GM10847 (cell line): ENCODE measurements around the gene HS3ST3A1.

Experiments used
- POLR2A ChIP-seq: IDR thresholded peaks from 2 replicates; pipeline ENCODE4 v1.6.1; 2011; ENCODE audit not compliant: insufficient read length; ENCODE audit errors: extremely low read depth

HS3ST3A1 gene

GRCh38 chr17:13508896-13509295 lies 92.8 kb downstream of the HS3ST3A1 start:
- no peak for TF ChIP-seq POLR2A

DNA sequence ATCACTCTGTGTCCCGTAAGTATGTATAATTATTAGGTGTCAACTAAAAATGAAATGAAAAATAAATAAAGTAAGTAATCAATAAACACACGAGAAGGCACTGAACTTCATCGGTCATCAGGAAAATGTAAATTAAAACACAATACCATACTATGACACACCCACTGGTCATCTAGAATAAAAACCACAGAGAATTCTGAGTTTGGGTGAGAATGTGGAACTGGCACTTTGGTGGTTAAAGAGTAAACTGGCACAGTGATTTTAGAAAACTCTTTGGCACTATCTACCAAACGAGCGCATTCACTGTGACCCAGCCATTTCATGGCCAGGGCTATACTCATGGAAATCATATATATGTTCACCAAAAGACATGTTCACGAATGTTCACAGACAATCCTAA lies 98.2 kb downstream of the HS3ST3A1 start:
- TF ChIP-seq POLR2A, result no peak

DNA sequence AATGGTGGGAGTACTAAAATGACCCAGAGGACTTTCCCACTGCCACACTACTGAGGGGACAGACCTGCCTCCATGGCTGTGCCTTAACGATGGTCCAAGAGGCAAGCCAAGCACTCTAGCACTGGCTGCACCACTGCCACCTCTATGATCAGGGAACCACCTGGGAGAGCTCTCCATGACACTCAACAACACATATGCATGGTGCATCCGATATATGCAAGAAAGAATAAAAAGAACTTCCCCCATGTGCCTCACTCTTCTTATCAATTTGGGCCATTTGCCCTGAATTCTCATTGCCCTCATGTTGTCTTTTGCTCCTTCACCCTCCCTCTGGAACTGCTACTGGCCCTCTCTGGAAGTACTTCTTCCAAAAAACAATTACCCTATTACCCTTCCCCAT lies 99.5 kb downstream of the HS3ST3A1 start:
- no peak for TF ChIP-seq POLR2A

- TF ChIP-seq POLR2A, result no peak
Measured at GRCh38 chr17:13500947-13501346, 100.8 kb downstream of the HS3ST3A1 start.

- TF ChIP-seq POLR2A, result no peak
Measured at GRCh38 chr17:13498184-13498583, 103.5 kb downstream of the HS3ST3A1 start.

DNA sequence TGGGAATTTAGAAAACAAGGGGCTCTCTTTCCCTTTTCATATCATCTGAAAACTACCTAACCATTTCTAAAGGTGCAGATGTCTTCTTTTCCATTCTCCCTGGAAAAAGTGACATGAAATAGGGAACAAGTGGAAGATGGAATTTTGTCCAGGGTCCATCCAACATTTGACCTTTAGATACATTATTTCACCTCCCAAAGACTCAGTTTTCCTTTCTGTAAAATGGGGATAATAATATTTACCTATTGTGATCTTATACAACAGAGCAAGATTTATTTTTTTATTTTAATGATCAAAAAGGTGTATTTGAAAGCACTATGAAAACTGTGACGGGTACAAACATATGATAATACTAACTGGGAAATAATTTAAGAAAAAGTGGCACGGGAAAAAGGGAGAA lies 106.3 kb downstream of the HS3ST3A1 start:
- no peak for TF ChIP-seq POLR2A

- TF ChIP-seq POLR2A, result no peak
Measured at GRCh38 chr17:13492737-13493122, 109.0 kb downstream of the HS3ST3A1 start.

DNA sequence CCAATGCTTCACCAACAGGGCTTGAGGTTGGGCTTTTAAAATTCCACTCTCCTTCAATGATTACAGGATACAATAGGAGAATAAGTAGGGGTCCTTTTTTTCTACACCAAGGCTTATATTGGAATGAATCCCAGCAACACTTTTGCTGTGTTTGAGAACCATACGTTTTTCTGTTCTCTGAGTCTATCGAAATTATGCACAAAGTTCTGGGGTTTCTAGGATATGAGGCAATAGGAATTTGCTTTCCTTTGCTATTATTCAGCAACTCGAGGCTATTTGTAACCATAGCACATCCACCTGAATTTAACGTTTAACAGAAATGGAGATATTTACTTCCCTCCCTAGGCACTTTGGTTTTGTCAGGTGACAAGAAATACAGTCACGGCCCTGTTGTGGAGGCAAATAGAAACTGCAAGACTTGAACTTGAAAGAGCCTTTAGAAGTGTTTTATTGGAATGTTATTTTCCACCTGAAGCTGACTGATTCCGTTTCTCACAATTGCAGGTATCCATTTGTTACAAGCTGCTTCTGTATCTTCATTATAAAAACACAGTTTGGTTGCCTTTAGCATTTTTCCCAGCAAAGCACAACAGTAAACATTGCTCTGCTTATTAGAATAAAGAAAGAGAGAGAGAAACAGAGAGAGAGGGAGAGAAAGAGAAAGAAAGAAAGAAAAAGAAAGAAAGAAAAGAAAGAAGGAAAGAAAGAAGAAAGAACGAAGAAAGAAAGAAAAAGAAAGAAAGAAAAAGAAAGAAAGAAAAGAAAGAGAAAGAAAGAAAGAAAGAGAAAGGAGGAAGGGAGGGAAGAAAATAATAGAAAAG lies 109.6 kb downstream of the HS3ST3A1 start:
- no peak for TF ChIP-seq POLR2A

GRCh38 chr17:13491491-13491890 lies 110.2 kb downstream of the HS3ST3A1 start:
- TF ChIP-seq POLR2A, result no peak

DNA sequence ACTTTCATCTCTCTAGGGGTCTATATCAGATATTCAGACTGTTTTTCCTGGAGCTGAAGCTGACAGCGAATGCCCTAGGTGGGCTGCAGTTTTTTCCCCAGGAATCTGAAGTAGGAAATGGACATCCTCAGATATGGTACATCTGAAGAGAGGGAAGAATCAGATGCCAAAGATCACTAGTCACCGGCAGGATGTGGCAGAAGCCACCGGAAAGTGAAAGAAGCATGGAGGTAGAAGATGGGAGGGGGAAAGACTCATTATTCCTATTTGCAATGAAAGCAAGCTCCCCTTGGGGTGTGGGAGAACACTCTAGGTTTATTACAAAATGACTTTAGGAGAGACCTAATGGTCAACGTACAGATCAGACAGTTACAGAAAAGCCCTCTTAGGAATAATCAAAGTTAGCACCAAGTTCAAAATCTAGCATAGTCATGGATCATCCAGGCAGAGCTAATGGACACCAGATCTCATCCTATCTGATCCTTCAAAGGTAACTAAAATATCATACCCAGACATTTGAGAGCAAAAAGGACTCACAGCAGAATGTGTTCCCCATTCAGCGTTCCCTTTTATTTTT lies 110.7 kb downstream of the HS3ST3A1 start:
- TF ChIP-seq POLR2A, result no peak

DNA sequence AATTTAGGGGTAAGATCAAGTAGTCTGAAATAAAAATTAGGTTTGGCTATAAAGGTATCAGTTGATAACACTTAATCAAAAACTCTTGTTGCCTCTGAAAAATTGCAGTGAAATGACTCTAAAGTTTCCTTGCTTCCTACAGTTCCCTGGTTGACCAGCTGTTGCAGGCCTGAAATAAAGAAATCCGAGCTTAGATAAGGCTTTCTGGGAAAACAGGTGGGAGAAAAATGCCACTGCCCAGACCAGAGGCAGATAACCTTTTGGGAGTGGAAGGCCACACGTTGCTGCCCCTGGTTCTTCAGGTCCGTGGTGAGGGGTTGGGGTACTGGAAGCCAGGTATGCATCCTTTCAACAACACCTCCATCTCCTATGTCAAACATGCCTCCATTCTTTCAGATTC lies 111.3 kb downstream of the HS3ST3A1 start:
- TF ChIP-seq POLR2A, result no peak

- TF ChIP-seq POLR2A, result no peak
Measured at GRCh38 chr17:13485327-13485726, 116.4 kb downstream of the HS3ST3A1 start.

GRCh38 chr17:13484020-13484419 lies 117.7 kb downstream of the HS3ST3A1 start:
- TF ChIP-seq POLR2A, result no peak

GRCh38 chr17:13480877-13481276 lies 120.9 kb downstream of the HS3ST3A1 start:
- TF ChIP-seq POLR2A, result no peak

GRCh38 chr17:13478326-13478830 lies 123.4 kb downstream of the HS3ST3A1 start:
- TF ChIP-seq POLR2A, result no peak

DNA sequence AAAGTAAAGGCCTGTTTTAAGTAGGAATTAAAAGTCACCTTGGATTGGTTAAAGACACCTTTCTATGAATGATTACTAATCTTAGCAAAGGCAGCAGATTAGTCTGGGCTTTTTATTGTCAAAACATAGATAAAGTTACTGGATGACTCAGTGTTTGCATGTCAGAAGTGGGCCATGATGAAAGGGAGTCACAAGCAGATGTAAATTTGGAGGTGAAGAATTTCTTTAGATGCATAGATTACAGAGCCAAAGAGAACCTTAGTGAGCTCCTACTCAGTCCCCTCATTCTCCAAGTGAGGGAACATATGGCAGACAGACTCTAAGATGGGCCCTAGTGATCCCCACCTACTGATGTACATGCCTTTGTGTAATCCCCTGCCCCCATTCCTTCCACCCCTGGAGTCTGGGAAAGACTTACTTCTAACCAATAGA lies 124.5 kb downstream of the HS3ST3A1 start:
- TF ChIP-seq POLR2A, result no peak
